Ammon's horn (tissue), 1 donor: ENCODE data around the gene ATP4B.

Experiments
- DNase-seq: peaks from one replicate; pipeline ENCODE4 v3.0.0-alpha.2; 2016; ENCODE audit warnings: low spot score

ATP4B gene

DNA sequence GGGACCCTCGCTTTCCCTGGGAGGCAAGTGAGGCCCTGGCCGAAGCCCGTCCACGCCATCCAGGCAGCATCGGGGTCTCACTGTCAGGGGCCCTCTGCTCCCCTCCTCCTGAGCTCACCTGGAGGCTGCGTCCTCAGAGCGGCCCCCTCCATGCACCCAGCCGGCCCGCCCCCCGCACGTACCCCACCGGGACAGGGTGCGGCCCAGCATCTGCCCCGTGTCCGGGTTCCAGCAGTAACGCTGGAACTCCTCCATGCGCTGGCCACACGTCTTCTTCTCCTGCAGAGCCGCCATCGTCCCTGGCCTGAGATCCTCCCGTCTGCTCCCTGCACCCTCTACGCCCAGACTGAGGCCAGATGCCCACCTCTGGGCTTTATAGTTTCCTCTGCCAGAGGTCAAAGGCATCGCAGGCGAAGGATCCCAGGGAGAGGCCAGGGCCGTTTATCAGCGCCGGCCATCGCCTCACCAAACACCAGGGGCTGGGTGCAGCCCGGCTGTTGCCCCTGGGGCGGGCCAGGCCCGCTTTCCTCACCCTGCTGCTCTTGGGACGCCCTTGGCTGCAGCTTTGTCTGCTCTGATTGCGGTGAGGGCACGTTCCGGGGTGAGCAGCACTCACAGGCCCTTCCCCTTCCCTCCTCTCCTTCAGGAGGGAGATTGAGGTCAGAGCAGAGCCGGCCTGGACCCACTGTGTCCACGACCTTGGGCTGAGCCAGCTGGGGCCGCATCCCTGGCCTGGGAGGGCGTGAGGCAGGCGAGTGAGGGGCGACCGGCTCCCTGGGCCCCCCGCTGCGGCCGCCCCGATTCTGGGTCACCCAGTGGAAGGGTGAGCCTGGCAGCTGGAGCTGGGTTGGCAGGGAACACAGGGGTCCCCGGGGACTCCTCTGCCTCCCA is at the start of gene ATP4B:
TSS of gene ATP4B (minus strand) at position 348 of the 891 bp plus-strand sequence. CDS start at position 294, 54 bp downstream.
- no peak for DNase-seq

DNA sequence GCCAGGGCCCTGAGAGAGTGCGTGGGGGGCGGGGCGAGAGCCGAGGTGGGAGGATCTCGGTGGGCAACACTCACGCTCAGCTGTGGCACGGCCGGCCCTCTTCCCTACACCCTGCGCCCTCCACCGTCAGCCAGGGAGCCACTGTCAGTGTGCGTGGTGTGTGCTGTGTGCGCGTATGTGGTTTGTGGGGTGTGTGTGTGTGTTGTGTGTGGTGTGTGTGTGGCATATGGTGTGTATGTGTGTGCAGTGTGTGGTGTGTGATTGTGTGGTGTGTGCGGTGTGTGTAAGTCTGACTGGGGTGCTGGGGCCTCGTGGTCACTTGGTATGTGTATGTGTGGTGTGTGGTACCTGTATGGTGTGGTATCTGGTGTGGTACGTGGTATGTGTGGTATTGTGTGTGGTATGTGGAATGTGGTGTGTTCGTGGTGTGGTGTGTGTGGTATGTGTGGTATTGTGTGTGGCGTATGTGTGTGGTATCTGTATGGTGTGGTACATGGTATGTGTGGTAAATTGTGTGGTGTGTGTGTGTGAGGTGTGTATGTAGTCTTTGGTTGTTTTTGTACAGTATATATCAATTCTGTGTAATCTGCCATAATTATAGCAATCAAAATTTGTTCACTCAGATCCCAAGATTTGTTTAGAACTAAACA is 14.1 kb upstream of the ATP4B start:
- no peak for DNase-seq

DNA sequence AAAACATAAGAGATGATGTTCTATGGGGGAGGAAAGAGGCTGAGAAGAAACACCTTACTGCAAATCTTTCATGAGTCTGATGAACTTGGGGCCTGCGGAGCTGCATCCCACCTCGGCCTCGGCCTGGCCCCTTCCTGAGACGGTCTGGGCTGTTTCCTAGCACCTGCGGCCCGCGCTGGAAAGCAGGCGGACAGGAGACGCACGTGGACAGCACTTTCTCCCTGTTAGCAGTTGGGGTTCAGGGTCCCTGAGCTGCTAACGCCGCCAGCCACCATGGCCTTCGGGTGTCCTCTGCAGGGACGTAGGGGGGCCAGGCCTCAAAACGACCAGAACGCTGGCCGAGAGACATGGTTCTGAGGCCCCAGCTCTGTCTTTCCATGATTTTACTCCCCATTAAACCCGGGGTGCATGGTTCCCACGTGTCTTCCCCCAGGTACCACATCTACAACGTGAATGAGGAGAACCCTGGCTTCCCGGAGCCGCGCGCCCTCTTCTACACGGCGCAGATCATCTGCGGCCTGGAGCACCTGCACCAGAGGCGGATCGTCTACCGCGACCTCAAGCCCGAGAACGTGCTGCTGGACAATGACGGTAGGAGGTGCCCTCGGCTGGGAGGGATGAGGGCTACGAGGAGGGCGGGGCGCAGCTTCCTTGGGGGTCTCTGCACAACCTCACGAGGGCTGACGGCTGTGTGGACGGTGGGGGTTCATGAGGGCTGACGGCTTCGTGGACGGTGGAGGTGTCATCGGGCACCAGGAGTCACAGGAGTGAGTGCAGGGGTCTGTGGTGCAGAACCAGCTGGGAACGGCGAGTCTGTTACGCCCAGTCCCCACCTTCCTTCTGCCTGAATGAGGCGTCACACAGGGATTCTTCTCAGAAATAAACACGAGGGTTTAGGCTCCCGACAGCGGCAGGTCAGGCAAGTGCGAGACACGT is 13.3 kb upstream of the ATP4B start:
- DNase-seq, result no peak

DNA sequence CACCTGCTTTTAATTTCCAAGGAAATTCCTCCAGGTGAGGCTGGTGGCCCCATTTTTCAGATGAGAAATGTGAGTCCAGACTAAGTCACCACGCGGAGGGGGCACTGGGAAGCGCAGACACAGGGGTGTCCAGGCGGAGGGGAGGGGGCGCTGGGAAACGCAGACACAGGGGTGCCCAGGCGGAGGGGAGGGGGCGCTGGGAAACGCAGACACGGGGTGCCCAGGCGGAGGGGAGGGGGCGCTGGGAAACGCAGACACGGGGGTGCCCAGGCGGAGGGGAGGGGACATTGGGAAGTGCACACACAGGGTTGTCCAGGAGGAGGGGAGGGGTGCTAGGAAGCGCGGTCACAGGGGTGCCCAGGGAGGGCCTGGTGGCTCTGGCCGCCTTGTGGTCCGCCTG is 12.5 kb upstream of the ATP4B start:
- no peak for DNase-seq

DNA sequence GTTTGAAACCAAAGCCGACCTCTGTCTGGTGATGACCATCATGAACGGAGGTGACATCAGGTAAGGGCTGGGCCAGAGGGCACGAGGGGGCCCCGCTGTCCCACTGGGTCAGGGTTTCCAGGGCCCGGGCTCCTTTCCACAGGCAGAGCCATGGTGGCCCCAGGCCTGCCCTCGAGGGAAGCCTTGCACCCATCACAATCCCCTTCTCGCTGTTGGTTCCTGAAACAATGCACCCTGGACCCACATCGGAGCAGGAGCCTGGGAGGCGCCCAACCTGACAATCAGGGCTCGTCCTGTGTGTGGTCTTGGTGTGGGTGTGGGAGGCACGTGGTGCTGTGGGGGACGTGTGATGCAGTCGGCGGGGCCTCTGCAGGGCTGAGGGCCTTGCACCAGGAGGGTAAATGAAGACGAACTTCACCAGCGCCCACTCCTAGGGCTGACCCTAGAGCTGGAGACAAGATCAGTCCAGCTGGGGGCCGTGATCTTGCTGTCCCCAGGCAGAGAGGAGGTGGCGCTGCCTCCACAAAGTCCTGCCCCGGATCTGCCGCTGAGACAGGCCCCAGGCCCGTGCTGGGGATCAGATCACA is 11.8 kb upstream of the ATP4B start:
- DNase-seq, result no peak

DNA sequence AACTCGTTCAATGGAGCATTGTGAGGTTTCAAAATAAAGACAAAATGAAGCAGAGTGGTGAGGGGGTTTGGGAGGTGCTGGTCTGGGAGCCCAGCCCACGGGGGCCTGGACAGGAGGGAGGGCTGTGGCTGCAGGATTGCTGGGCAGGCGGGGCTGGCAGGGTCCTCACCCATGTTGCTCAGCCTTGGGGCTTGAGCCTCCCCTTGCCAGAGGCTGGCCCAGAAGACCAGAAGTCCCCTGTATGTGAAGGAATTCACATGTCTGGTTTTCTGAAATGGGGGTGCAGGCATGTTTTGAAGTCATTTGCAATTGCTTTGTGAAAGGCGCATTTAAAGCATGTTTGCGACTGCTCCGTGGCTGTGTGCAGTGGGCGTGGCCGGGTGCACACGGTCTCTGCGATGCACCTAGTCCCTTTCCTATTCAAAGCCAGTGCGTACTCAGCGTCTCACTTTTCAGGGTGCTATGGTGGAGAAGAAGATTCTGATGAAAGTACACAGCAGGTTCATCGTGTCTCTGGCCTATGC is 11.3 kb upstream of the ATP4B start:
- DNase-seq, result no peak

DNA sequence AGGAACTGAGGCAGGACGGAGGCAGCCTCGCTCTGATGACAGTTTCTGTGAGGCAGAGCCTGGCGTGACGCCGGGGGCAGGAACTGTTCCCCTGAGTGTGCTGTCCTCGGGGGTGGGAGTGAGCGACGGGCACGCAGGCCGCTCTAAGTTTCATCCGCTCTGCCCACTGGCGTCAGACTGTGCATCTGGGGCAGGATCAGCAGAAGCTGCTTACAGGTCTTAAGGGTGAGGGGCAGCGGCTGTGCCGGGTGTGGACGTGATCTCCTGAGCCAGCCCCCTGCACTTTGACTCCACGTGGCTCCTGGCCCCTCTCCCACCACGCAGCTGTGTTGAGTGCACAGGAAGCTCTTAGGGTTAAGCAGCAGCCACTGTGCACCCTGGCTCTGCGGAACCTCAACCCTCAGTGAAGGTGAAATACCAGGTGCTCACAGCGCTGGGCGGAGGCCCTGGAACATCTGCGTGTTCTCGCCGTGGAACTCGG is 10.5 kb upstream of the ATP4B start:
- no peak for DNase-seq

DNA sequence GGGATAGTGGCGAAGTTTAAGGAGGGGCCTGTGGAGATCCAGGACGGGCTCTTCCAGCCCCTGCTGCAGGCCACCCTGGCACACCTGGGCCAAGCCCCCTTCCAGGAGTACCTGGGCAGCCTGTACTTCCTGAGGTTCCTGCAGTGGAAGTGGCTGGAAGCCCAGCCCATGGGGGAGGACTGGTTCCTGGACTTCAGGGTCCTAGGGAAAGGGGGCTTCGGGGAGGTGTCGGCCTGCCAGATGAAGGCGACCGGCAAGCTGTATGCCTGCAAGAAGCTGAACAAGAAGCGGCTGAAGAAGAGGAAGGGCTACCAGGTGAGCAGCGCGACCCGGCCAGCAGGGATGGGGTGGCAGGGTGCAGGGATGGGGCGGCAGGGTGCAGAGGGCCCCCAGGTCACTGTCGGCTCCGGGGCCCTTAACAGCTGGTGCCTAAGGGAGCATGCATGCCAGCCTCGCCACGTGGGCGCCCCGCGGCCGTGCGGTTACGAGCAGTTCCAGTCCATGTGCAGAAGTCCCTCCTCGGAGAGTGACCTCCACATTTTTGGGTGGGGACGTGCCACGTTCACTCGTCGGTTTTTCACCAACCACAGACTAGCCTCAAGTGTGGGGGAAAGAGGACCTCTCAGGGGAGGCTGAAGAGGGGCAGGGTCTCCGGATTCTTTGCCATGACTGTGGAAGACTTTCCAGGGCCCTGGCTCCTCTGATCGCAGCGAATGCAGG is 9.9 kb upstream of the ATP4B start:
- DNase-seq, result no peak

DNA sequence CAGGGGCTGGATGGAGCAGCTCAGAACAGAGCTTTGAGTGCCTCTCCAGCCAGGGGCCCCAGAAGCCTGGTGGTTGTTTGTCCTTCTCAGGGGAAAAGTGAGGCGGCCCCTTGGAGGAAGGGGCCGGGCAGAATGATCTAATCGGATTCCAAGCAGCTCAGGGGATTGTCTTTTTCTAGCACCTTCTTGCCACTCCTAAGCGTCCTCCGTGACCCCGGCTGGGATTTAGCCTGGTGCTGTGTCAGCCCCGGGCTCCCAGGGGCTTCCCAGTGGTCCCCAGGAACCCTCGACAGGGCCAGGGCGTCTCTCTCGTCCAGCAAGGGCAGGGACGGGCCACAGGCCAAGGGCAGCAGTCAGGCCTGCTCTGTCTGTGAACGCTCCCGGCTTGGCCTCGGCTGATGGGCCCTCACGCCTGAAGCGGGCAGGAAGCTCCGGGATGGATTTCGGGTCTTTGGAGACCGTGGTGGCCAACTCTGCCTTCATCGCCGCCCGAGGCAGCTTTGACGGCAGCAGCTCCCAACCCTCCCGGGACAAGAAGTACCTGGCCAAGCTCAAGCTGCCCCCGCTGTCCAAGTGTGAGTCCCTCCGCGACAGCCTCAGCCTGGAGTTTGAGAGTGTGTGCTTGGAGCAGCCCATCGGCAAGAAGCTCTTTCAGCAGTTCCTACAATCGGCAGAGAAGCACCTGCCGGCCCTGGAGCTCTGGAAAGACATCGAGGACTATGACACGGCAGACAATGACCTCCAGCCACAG is 9.1 kb upstream of the ATP4B start, which contains the start of gene GRK1:
TSS of gene GRK1 (plus strand) at position 269 of the 751 bp plus-strand sequence. CDS start at position 437, 168 bp downstream.
- DNase-seq, result no peak

DNA sequence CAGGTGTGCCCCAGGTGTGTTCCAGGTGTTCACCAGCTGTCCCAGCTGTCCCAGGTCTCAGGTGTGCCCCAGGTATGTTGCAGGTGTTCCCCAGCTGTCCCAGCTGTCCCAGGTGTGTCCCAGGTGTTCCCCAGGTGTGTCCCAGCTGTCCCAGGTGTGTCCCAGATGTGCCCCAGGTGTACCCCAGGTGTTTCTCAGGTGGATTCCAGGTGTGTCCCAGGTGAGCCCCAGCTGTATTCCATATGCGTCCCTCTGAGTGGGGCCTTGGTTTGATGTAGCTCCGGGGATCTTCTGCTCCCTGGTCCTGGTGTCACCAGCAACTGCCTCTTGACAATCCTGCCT is 8.3 kb upstream of the ATP4B start:
- DNase-seq, result no peak

DNA sequence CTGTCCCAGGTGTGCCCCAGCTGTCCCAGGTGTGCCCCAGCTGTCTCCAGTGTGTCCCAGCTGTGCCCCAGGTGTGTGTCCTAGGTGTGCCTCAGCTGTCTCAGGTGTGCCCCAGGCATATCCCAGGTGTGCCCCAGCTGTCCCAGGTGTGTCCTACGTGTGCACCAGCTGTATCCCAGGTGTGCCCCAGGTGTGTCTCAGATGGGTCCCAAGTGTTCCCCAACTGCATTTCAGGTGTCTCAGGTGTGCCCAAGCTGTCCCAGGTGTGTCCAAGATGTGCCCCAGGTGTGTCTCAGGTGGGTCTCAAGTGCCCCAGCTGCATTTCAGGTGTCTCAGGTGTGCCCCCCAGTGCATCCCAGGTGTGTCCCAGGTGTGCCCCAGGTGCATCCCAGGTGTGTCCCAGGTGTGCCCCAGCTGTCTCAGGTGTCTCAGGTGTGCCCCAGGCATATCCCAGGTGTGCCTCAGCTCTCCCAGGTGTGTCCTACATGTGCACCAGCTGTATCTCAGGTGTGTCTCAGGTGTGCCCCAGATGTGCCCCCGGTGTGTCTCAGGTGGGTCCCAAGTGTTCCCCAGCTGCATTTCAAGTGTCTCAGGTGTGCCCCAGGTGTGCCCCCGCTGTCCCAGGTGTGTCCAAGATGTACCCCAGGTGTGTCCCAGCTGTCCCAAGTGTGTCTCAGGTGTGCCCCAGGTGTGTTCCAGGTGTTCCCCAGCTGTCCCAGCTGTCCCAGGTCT is 7.8 kb upstream of the ATP4B start:
- DNase-seq, result no peak

DNA sequence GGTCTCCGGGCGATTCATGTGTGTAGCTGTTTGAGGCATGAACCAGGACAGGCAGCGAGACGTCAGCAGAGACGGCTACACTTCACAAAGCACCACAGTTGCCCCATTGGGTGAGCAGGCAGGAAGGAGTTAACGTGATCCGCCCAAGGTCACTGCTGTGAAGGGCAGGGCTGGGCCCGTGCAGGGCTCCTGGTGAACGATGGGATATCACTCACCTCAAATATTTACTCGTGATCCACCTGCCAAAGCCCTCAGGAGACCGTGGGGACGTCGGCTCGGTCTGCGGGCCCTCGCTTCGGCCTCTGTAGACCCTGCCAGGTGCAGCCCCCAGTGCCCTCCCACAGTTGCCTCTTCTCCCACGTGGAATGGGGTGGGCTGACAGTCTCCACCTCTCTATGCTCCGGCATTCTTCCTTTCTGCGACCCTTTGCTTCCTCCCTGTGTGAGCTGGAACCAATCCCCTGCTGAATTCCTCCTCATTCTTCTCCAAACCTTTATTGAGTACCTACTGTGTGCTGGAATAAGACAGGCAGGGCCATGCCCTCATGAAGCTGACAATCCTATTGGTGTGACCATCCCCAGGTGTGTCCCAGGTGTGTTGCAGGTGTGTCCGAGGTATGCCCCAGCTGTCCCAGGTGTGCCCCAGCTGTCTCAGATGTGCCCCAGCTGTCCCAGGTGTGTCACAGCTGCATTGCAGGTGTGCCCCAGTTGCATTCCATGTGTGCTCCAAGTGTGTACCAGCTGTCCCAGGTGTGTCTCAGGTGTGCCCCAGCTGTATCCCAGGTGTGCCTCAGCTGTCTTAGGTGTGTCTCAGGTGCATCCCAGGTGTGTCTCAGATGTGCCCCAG is 7.0 kb upstream of the ATP4B start:
- DNase-seq, result no peak

DNA sequence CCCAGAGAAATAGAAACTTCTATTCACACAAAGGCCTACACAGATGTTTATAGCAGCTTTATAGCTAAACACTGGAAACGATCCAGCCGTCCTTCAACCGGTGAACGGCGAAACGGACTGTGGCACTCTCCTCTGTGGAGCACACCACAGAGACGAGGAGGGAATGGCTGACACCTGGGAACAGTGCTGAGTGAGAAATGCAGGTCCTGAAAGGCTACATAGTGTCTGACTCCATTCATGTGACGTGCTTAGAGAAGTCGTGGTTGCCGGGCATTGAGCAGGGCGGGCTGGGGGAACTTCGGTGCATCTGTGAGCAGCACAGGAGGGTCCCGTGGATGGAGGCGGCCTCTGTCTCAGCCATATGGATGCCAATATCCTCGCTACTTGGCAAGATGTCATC is 5.9 kb upstream of the ATP4B start:
- DNase-seq, result no peak

DNA sequence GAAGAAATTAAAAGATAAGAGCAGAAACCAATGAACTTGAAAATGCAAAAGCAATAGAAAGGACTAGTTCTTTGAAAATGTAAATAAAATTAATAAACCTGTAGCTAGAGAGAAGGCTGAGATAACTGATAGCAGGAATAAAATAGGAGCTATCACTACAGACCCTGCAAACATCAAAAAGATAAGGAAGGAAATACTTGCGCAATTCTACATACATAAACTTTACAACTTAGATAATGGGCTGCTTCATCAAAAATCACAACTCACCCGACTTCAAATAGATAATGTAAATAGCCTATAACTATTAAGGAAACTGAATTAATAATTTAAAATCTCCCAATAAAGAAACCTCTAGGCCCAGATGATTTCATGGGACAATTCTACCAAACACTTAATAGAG is 3.5 kb upstream of the ATP4B start:
- no peak for DNase-seq

DNA sequence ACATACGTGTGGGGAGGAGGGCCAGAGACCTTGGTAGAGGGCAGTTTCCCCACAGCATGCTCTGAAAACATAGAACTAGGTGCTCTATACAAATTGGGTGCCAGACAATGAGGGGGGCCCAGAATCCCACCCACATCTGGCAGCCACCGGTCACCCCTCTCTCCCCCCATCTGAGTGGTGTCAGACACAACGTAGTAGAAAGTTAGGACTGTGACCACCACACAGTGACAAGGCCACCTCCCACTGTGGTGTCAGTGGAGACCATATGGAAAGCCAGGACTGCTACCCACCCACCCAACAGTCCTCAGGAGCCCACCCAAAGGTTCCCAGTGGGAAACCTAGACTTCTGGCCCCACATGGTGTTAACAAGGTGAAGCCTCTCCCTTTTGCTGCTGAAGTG is 2.1 kb upstream of the ATP4B start:
- DNase-seq, result no peak

DNA sequence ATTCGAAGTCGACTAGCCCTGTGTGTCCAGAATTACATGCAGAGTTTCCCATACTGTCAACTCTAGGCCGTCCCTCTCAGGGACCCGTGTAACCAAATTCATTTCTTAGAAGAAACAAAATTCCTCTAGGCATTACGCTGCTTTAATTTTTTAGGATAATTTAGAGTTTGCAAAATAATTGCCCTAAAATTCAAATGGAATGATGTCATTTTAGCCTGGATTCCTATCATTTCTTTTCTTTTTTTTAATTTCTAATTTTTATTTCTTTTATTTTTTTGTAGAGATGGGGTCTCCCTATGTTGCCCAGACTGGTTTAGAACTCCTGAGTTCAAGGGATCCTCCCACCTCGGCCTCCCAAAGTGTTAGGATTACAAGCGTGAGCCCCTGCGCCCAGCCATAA is 1.3 kb upstream of the ATP4B start:
- no peak for DNase-seq

DNA sequence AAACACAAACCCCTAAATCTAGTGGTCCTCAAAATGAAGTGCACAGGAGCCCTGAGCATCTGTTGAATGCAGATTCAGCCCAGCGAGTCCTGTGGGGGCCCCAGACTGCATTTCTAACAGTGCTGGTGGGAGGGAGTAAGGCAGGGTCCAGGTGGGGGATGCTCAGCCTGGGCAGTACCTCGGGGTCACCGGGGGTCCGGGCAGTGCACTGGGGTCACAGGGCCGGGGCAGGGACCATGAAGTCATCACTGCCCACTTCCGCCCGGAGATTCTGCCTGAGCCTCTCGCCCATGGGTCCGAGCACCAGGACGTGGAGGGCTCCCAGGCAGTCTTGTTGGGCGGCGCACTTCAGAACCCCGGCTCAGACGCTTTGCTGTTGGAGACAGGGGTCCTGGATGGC is 838 bp upstream of the ATP4B start:
- DNase-seq, result no peak

DNA sequence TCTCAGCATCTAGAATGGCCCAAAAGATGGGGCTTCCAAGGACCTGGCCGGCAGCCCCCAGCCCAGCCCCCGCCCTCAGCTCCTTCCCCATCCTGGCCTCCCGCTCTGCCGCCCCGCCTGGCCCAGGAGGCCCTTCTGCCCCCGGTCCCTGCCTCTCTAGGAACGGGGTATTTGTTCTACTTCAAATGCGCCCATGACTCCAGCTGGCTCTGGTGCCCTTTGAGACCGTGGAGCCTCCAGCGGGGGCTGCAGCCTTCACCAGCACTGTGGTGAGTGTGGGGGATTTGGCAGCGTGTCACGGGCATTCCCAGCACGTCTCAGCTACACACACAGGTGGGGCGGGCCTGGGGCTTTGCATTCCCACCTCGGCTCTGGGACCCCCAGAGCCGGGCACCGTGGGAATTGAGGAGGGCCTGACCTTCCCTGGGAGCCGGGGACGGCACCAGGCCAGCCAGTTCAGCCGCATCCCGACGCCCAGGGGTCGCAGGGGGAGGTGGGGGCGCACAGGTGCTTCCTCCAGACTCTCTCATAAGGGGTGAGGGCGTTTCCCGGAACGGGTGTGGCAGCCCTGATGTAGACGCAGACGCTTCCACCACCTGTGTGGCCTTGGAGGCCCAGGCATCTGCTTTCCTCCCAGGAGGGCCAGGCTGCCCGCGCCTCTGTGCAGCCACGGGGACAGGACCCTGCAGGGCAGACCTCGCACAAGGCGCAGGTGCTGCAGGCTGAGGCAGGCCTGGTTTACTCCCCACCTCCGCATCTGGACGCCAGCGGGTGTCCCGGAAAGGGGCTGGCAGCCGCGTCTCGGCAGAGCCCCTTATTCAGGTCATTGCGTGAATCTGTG is 947 bp downstream of the ATP4B start:
- no peak for DNase-seq
